Esophagus muscularis mucosa (tissue), 4 donors: ENCODE results near the gene ME1. TPM values are rescaled to one million over a fixed set of nuclear protein-coding genes. Genes with fewer than 3 reads are reported as not detected.

ENCODE experiments used
- DNase-seq: peaks from one replicate; pipeline ENCODE4 v3.0.0-alpha.2; 2017; ENCODE audit errors: extremely low spot score
- H3K27ac ChIP-seq, 4 donors: fragments of 200-600 bp; sonication (generic); replicated peaks in 1 of 4; 1 replicate in 3 of 4; 2 replicates in 1 of 4; pipeline ENCODE4 v1.5.1; 2016 to 2019; ENCODE audit warnings: mild to moderate bottlenecking in 1 of 4
- H3K27me3 ChIP-seq, 4 donors: fragments of 200-600 bp; sonication (generic); one replicate each; pipeline versions ENCODE4 v1.5.1 to v1.6.0; 2016 to 2019
- H3K36me3 ChIP-seq, 4 donors: fragments of 200-600 bp; sonication (generic); one replicate each; pipeline ENCODE4 v1.5.1; 2016 to 2019
- H3K4me1 ChIP-seq, 4 donors: fragments of 200-600 bp; sonication (generic); one replicate each; pipeline ENCODE4 v1.5.1; 2016 to 2019
- H3K4me3 ChIP-seq, 4 donors: fragments of 200-600 bp; sonication (generic); 1 replicate in 2 of 4; 2 replicates in 2 of 4; pipeline ENCODE4 v1.5.1; 2016 to 2019; ENCODE audit warnings: mild to moderate bottlenecking in 4 of 4, moderate library complexity in 1 of 4
- H3K9me3 ChIP-seq, 4 donors: fragments of 200-600 bp; sonication (generic); 1 replicate in 3 of 4; 2 replicates in 1 of 4; pipeline ENCODE4 v1.5.1; 2016 to 2019
- EP300 ChIP-seq: sonication (generic); formaldehyde crosslinking; IDR thresholded peaks from one replicate; pipeline ENCODE4 v1.6.1; 2017; ENCODE audit warnings: antibody characterized with exemption
- POLR2A ChIP-seq: fragments of 450-650 bp; IDR thresholded peaks from one replicate; pipeline ENCODE4 v1.6.1; 2017; ENCODE audit warnings: antibody characterized with exemption, moderate library complexity, mild to moderate bottlenecking, low read depth
- POLR2AphosphoS5 ChIP-seq, 2 donors: sonication (generic); formaldehyde crosslinking; IDR thresholded peaks; one replicate each; pipeline ENCODE4 v1.6.1; 2017; ENCODE audit warnings: antibody characterized with exemption in 2 of 2
- WGBS: methylation state at CpG from one replicate; pipeline ENCODE4 v1.1.5; 2018; 5-methylcytosine and 5-hydroxymethylcytosine counted together
- intact Hi-C: fragments of 100-400 bp; cut with DNase I; formaldehyde crosslinking; loops from one replicate; pipeline ENCODE4 v1.15.1; 2023
- total RNA-seq, 4 donors: library from RNA; depleted of rRNA; stranded (reverse); fragments of >200 nt; gene quantifications; one replicate each; pipeline versions ENCODE4 v1.1.0 to v1.2.1, GENCODE V29; 2016
- TF ChIP-seq, protein P1 (sequence below), 3 experiments: fragments of 200-600 bp in 2 of 3; fragments of 450-650 bp in 1 of 3; sonication (generic) in 2 of 3; IDR thresholded peaks; one replicate each; pipeline ENCODE4 v1.5.1; 2017 to 2019; ENCODE audit warnings: antibody characterized with exemption in 3 of 3, mild to moderate bottlenecking in 2 of 3, moderate library complexity in 1 of 3

ME1 gene
- total RNA-seq, 4 donors from 2014 or later = 15.6 to 25.7 (median 19.3) TPM

DNA sequence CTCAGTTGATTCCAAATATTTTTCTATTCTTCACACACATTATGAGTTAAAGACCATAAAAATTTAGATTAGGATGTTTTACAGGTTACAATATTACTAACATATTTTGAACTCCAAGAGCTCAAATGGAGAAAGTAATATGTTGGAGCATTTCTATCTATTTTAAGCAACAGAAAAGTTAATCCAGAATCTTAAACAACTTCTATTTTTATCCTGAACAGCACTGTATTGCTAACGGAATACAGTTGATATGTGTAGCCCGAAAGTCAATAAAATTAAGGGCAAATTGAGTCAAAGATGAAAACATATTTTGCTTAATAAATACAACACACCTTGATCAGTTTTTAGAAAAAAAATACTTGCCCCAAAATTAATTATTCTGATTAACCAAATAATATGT, 97.4 kb downstream of the ME1 start:
- TF ChIP-seq EP300 (no peak), POLR2A (no peak), POLR2AphosphoS5 (IDR thresholded peaks at IDR 0.05) (no peak)
- TF ChIP-seq, protein P1, sequence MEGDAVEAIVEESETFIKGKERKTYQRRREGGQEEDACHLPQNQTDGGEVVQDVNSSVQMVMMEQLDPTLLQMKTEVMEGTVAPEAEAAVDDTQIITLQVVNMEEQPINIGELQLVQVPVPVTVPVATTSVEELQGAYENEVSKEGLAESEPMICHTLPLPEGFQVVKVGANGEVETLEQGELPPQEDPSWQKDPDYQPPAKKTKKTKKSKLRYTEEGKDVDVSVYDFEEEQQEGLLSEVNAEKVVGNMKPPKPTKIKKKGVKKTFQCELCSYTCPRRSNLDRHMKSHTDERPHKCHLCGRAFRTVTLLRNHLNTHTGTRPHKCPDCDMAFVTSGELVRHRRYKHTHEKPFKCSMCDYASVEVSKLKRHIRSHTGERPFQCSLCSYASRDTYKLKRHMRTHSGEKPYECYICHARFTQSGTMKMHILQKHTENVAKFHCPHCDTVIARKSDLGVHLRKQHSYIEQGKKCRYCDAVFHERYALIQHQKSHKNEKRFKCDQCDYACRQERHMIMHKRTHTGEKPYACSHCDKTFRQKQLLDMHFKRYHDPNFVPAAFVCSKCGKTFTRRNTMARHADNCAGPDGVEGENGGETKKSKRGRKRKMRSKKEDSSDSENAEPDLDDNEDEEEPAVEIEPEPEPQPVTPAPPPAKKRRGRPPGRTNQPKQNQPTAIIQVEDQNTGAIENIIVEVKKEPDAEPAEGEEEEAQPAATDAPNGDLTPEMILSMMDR (IDR thresholded peaks at IDR 0.05) = no peak
- no peak for DNase-seq
- WGBS = 55% methylated on average over 2 of the region's 2 CpGs
- Histone ChIP-seq H3K27me3 (no peaks in the 10 kb centered on the region), H3K36me3 (no peaks in the 10 kb centered on the region), H3K4me1 (peaks cover 0 to 5% (median 0%) of the 10 kb centered on the region in 4 donors), H3K27ac (no peak overlapping the region), H3K4me3 (no peak overlapping the region), H3K9me3 (no peaks in the 10 kb centered on the region)
- intact Hi-C loops = no loop called here

DNA sequence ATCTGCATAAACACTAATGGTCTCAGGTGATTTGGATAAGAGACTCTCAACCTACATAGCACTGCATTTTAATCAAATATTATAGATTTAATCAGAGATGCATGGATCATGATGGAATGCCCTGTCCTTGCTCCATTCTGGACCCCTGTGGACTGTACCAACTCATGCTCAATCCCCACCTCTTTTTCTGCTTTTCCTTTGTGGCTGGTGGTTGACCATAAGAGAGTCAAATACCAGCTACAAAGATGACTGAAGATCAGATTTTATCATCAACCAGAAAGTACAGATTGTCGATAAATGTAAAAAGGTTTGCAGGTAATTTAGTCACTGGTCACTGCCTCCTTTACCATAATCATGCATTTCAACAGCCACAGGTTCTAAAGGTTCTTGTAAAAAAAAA, 116.2 kb downstream of the ME1 start:
- WGBS = 79% methylated on average over 1 of the region's 1 CpG
- intact Hi-C loops = no loop called here
- Histone ChIP-seq H3K27ac (no peak overlapping the region), H3K4me3 (no peak overlapping the region), H3K27me3 (no peaks in the 10 kb centered on the region), H3K36me3 (peaks cover 0 to 6% (median 0%) of the 10 kb centered on the region in 4 donors), H3K4me1 (no peaks in the 10 kb centered on the region), H3K9me3 (no peaks in the 10 kb centered on the region)
- TF ChIP-seq EP300 (no peak), POLR2AphosphoS5 (IDR thresholded peaks at IDR 0.05) (no peak), POLR2A (no peak)
- TF ChIP-seq, protein P1 (IDR thresholded peaks at IDR 0.05) = no peak
- DNase-seq = no peak

DNA sequence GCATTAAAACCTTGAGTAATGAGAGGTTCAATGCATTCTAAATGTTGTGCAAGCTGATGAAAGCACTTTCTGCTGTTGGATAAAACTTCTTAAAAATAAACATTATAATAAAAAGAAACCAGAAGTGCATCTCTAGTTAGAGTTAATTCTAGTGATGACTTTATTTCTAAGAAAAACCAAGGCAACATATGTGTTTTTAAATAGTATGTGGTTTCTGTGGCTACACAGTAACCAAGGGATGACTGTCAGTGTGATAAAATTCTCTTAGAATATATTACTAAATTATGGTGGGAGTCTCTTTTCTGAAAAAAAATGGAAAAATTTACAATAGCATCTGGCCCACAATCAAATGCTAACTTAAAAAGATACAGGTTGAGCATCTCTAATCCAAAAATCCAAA, 117.0 kb downstream of the ME1 start:
- no peak overlapping the region for H3K27ac ChIP-seq
- DNase-seq = no peak
- no peaks in the 10 kb centered on the region for H3K4me1 ChIP-seq
- TF ChIP-seq POLR2A (no peak), EP300 (no peak), POLR2AphosphoS5 (IDR thresholded peaks at IDR 0.05) (no peak)
- TF ChIP-seq, protein P1 (IDR thresholded peaks at IDR 0.05) = no peak
- intact Hi-C loops = no loop called here
- H3K36me3 ChIP-seq = peaks cover 0 to 6% (median 0%) of the 10 kb centered on the region in 4 donors
- H3K27me3 ChIP-seq = no peaks in the 10 kb centered on the region
- H3K4me3 ChIP-seq = no peak overlapping the region
- H3K9me3 ChIP-seq = no peaks in the 10 kb centered on the region

DNA sequence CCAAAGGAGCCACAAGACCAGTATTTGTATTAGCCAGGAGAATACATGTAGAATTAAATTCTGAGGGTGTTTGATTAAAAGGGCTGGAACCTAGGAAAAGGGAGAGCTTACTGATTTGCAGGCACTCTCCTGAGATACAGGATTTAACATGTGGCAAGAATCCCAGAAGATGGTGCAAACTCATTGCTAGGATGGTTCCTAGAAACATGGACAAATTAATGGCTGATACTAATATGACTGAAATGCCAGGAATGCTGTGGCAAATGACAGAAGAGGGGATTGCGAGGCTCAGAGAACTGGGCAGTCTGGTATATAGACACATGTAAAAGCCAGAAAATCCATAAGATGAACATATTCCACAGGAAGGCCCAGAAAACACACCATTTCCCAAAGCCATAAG, 119.6 kb downstream of the ME1 start:
- Histone ChIP-seq H3K4me1 (no peaks in the 10 kb centered on the region), H3K9me3 (no peaks in the 10 kb centered on the region), H3K27me3 (no peaks in the 10 kb centered on the region), H3K4me3 (no peak overlapping the region), H3K36me3 (peaks cover 0 to 6% (median 0%) of the 10 kb centered on the region in 4 donors), H3K27ac (no peak overlapping the region)
- intact Hi-C loops = no loop called here
- TF ChIP-seq EP300 (no peak), POLR2AphosphoS5 (IDR thresholded peaks at IDR 0.05) (no peak), POLR2A (no peak)
- TF ChIP-seq, protein P1 (IDR thresholded peaks at IDR 0.05) = no peak
- 92% methylated on average over 1 of the region's 1 CpG for WGBS
- no peak for DNase-seq

DNA sequence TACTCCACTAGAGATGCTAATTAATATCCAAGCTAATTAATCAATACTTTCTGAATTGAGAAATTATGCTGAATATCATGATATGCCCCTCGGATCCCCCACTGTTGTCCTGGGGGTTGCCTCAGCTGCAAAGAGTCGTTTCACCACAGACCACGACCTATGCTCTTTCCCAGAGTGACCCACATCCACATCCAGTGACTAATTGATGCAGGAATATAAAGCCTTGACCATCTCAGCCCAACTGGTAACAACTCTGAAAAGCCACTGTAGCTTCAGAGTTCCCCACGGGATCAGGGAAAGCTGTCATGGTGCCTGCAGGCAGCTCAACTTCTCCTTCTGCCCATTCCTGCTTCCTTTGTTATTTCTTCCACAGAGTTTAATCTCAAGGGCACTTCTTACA, 120.8 kb downstream of the ME1 start:
- WGBS = 82% methylated on average over 4 of the region's 4 CpGs
- Histone ChIP-seq H3K4me1 (no peaks in the 10 kb centered on the region), H3K27me3 (no peaks in the 10 kb centered on the region), H3K36me3 (peaks cover 0 to 6% (median 0%) of the 10 kb centered on the region in 4 donors), H3K4me3 (no peak overlapping the region), H3K9me3 (no peaks in the 10 kb centered on the region), H3K27ac (no peak overlapping the region)
- intact Hi-C loops = no loop called here
- no peak for DNase-seq
- TF ChIP-seq, protein P1 (IDR thresholded peaks at IDR 0.05) = no peak
- no peak for TF ChIP-seq POLR2AphosphoS5 (IDR thresholded peaks at IDR 0.05)
- no peak for TF ChIP-seq EP300
- TF ChIP-seq POLR2A = no peak
